Stimulated activated CD4-positive, alpha-beta T cell treated with anti-CD3 and anti-CD28 coated beads, Interleukin-12 subunit alpha, Interleukin-12 subunit beta, amount 100 ng/mL, for 48 hours (primary cell): ENCODE measurements around the gene ST7L.
A peak's percentile ranks its signal among the peaks of the same experiment; 100 is the strongest.

Source experiments
- DNase-seq, 3 donors: peaks; one replicate each; pipeline ENCODE4 v3.0.0-alpha.2; 2020; ENCODE audit warnings: low read depth in 2 of 3, low spot score in 1 of 3

ST7L gene

GRCh38 chr1:112618114-112618720, 724 bp downstream of the ST7L start:
- peak in 1 of 3 donors; percentile 16 for DNase-seq

GRCh38 chr1:112614460-112615065, 4.4 kb downstream of the ST7L start:
- DNase-seq = no peak

- DNase-seq = no peak
Measured at GRCh38 chr1:112605633-112606327, 13.2 kb downstream of the ST7L start.

- DNase-seq = no peak
Measured at GRCh38 chr1:112603541-112603940, 15.4 kb downstream of the ST7L start.

GRCh38 chr1:112603012-112603411, 15.9 kb downstream of the ST7L start:
- DNase-seq = no peak

- DNase-seq = no peak
Measured at GRCh38 chr1:112599477-112599876, 19.5 kb downstream of the ST7L start.

- no peak for DNase-seq
Measured at GRCh38 chr1:112594208-112594876, 24.6 kb downstream of the ST7L start.

- DNase-seq = no peak
Measured at GRCh38 chr1:112589766-112590165, 29.2 kb downstream of the ST7L start.

GRCh38 chr1:112583366-112583765, 35.6 kb downstream of the ST7L start:
- no peak for DNase-seq

- no peak for DNase-seq
Measured at GRCh38 chr1:112581586-112582192, 37.3 kb downstream of the ST7L start.

GRCh38 chr1:112579801-112580510, 39.0 kb downstream of the ST7L start:
- DNase-seq = no peak

GRCh38 chr1:112576240-112576639, 42.7 kb downstream of the ST7L start:
- no peak for DNase-seq

GRCh38 chr1:112575154-112575804, 43.7 kb downstream of the ST7L start:
- no peak for DNase-seq

- DNase-seq = no peak
Measured at GRCh38 chr1:112565800-112566199, 53.1 kb downstream of the ST7L start.

GRCh38 chr1:112564081-112564480, 54.9 kb downstream of the ST7L start:
- DNase-seq = no peak

- no peak for DNase-seq
Measured at GRCh38 chr1:112563341-112563740, 55.6 kb downstream of the ST7L start.

GRCh38 chr1:112558634-112559033, 60.3 kb downstream of the ST7L start:
- no peak for DNase-seq

- no peak for DNase-seq
Measured at GRCh38 chr1:112557385-112557784, 61.6 kb downstream of the ST7L start.

GRCh38 chr1:112554411-112554810, 64.5 kb downstream of the ST7L start:
- DNase-seq = no peak

GRCh38 chr1:112549590-112549989, 69.4 kb downstream of the ST7L start:
- DNase-seq = no peak
